Stimulated activated CD8-positive, alpha-beta memory T cell treated with anti-CD3 and anti-CD28 coated beads, Interleukin-4, amount 100 ng/mL, for 1 hour (primary cell): Measurements from ENCODE around the gene INAFM2.

ENCODE experiments used
- DNase-seq, 2 donors: peaks; one replicate each; pipeline ENCODE4 v3.0.0-alpha.2; 2020; ENCODE audit warnings: low read depth in 2 of 2, low spot score in 1 of 2

The INAFM2 gene

GRCh38 chr15:40323239-40323952 is at the start of gene INAFM2:
INAFM2 (plus strand) TSS chr15:40323692; CDS start chr15:40324056, 364 bp downstream.
- DNase-seq: peak; percentile 74 to 82

GRCh38 chr15:40274350-40275274 is 48.9 kb upstream of the INAFM2 start:
- peak; percentile 79 to 86 for DNase-seq

- DNase-seq: no peak
Measured at GRCh38 chr15:40275523-40275922, 48.0 kb upstream of the INAFM2 start.

DNA sequence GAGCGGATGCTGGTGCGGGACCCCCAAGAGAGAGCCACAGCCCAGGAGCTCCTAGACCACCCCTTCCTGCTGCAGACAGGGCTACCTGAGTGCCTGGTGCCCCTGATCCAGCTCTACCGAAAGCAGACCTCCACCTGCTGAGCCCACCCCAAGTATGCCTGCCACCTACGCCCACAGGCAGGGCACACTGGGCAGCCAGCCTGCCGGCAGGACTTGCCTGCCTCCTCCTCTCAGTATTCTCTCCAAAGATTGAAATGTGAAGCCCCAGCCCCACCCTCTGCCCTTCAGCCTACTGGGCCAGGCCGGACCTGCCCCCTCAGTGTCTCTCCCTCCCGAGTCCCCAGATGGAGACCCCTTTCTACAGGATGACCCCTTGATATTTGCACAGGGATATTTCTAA is 47.5 kb upstream of the INAFM2 start:
- no peak for DNase-seq

DNA sequence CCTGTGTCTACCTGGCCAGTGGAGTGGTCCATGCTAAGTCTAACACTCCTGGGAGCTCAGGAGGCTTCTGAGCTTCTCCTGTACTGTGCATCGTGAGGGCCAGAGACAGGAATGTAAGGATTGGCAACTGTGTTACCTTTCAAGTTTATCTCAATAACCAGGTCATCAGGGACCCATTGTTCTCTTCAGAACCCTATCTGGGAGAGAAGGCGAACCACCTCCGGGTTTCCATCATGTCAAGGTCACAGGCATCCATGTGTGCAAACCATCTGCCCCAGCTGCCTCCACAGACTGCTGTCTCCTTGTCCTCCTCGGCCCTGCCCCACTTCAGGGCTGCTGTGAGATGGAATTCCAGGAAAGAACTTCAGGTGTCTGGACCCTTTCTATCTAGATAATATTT is 46.6 kb upstream of the INAFM2 start:
- DNase-seq: no peak

DNA sequence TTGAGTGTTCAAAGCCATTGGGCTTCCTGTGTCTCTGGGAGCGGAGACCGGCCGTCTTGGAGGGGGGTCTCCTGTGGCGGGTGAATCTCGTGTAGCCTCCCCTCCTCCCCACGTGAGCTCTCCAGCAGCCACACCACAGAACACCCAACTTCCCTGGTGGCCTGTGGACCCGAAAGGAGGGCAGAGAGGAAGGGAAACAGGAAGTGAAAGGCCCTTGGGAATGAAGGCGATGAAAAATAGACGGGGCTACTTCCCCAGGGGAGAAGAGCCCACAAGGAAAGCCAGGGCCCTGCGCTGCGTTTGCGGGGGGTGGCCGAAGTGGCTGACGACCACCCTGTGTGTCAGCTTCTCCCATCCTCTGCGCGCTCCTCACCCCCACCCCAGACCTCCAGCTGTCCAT is 46.0 kb upstream of the INAFM2 start:
- DNase-seq: no peak

DNA sequence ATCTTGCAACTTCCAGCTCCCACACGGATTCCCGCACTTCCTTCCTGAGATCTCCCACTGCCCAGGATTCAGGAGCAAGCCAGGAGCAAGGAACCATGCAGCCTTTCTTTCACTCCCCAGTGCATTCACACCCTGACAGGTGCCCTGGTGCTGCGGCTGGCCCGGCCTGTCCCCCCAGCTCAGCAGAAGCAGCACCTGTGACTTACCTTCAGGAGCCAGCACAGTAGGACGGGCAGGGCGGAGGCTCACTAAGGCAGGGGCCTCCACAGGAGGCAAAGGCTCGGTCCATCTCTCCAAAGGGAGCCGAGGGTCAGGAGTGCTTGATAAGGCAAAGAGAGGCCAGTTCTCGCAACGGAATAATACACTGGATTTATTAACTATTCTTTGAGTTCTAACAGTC is 45.5 kb upstream of the INAFM2 start:
- DNase-seq: no peak

- peak; percentile 38 to 49 for DNase-seq
Measured at GRCh38 chr15:40279437-40280141, 43.9 kb upstream of the INAFM2 start.

DNA sequence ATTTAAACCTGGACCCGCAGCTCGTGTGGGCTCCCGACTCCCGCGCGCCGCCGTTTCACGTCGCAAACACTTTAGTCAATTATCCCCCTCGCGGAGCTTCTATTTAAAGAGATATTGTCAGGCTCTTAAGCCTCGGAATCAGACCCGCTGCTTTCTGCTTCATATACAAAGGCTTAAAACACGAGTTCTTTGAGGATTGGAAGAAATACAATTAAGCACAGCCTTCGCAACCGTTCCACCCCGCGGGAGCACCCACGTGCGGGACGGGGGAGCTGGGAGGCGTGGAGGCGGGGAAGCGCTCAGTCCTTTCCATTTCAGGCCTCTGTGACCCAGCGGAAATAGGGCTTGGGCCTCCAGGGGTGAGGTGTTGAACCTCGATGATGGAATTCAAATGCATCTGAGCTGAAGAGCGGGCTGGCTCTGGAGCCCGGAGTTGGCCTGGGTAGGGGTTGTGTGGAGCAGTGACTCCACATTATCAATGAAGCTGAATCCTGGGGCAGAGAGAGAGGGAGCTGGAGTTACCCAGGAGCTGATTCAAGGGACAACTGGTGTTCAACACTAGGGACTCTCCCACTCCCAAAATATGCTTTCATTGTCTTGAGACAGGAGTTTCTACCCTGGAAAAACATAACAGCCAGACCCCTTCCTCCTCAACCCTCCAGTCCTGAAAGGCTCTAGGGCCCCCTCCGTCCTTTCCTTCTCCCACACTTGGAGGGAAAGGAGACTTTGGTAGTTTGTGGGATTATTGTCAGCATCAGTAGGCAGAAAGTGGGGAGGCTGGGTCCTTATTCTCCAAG is 43.0 kb upstream of the INAFM2 start:
- no peak for DNase-seq

DNA sequence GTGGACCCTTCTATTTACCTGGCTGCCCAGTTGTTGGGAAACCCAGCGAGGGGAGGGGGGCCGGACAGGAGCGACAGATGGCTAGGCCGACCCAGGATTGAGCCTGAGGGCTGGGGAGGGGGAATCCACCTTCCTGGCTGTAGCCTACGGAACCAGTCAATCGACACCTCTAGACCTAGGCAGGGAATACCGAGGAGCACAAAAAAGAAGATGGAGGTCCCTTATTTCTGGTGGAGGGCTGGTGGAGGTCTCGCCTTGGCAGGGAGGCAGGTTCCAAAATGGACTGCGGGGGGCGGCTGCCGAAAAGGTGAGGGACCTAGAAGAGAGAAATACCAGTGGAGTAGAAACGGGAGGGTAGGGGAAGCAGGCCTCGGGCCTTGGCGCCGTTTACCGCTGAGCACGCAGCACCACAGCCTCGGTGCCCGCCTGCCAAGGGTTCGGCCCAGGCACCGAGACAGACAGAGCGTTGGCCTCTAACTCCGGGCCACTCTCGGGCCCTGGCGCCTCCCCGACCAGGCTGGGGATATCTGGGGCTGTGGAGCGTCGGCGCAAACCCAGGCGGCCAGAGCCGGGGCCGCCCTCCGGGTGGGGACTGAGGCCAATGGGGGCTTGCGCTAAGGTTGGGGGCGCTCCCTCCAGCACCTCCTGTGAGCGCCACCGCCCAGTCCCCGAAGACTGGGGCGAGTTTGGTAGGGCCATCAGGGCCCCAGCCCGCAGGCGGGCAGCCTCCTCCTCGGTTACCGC is 42.3 kb upstream of the INAFM2 start:
- DNase-seq: no peak

GRCh38 chr15:40281801-40282146 is 41.7 kb upstream of the INAFM2 start:
- no peak for DNase-seq

- no peak for DNase-seq
Measured at GRCh38 chr15:40282147-40282868, 41.2 kb upstream of the INAFM2 start.

GRCh38 chr15:40282869-40283614 is 40.5 kb upstream of the INAFM2 start, which contains the start of gene ANKRD63:
ANKRD63 (minus strand) TSS chr15:40283064; CDS start chr15:40282586, 478 bp downstream.
- no peak for DNase-seq

- DNase-seq: no peak
Measured at GRCh38 chr15:40283615-40284300, 39.7 kb upstream of the INAFM2 start.

GRCh38 chr15:40285151-40285550 is 38.3 kb upstream of the INAFM2 start:
- DNase-seq: no peak

GRCh38 chr15:40285554-40286011 is 37.9 kb upstream of the INAFM2 start:
- DNase-seq: no peak

DNA sequence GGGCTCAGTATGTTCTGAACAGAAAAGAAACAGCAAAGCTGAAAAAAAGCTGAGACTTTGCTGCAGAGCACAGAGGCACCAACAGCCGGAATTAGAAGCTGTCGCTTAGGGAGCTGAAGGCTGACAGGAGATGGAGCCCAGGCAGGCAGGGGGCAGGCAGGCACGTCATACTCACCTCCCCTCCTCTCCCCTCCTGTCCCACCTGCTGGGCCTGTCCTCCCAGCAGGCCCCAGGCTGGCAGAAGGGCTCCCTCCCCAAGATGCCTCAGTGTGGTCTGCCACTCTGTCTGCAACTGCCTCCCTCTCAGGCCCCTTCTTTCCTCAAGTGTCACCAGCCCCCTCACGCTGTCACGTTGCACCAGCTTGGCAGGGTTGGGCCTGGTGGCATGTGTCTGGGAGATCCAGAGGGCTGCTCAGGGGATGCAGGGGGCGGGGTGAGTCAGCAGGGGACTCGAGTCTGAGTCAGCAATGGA is 37.4 kb upstream of the INAFM2 start:
- no peak for DNase-seq

DNA sequence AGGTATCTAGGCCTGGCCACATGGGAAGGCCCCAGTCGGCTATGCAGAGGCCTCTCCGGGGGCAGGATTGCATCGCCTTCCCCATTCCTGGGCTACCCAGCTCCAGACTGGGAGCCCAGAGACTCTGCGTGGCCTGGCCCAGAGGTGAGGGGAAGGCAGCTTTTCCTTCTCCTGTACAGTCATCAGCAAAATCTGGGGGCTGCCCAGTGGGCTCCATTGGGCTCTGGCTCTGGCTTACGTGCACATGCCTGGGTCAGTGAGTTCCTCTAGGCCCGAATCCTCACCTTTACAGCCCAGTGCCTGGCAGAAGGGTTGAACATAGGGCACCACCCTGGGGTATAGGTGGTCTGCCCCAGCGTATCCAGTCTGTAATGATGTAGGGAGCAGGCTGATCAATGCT is 36.7 kb upstream of the INAFM2 start:
- no peak for DNase-seq
